ENCODE measurements around the gene PTP4A2.
"Not testable (repeated sequence)": the region's sequence is repeated elsewhere in the genome, so short reads cannot be mapped to it uniquely, and the experiment has no call there.

Gene PTP4A2

DNA sequence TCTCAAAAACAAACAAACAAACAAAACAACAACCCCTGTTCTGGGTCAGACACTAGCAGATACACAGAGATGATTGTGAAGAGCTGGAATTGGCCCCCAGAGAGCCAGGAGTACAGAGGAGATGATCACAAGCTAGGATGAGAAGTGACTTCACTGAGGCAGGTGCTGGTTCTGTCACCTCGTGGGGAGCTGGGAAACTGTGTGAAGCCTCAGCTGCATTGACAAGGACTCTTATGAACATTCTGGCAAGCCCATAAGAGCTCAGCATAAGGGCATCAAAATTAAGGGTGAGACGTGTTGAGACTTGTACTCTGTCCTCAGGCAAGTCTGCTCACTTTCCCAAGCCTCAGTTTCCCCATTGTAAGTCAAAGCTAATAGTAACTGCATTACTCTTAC is 14.7 kb upstream of the PTP4A2 start:
- DNase-seq (ENCODE audit: extremely low spot score, insufficient read length, low read depth) (no peak), FAIRE-seq (no peak)

DNA sequence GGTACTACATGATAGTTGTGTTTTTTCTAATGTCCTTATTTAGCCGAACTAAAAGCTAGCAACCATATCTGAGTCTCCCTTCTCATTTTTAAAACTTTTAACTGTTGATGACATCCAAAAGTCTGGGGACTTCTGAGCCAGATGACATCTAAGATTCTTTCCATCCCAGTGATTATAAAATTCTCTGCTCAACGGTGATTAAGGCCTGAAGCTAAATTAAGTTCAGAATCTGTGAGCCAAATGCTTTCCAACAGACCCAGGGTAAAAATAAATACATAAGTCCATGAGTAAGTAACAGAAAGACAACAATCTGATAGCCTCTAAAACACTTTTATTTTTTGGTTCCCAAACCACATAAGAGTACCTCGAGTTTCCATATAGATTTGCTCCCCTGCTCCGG is 13.1 kb upstream of the PTP4A2 start:
- no peak for FAIRE-seq
- DNase-seq (ENCODE audit: extremely low spot score, insufficient read length, low read depth): no peak

DNA sequence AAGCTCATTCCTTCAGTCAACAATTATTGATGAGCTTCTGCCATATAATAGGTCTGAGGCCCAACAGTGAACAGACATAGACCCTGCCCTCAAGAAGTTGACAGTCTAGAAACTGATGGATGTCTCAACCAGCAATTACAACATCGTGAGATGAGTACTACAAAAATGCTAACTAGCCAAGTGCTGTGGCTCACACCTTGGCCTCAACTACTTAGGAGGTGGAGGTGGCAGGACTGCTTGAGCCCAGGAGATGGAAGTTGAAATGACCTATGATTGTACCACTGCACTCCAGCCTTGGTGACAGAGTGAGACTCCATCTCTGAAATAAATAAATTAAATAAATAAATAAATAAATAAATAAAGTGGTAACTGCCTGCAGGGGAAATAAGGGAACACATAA is 11.7 kb upstream of the PTP4A2 start:
- FAIRE-seq (no peak), DNase-seq (ENCODE audit: extremely low spot score, insufficient read length, low read depth) (no peak)

DNA sequence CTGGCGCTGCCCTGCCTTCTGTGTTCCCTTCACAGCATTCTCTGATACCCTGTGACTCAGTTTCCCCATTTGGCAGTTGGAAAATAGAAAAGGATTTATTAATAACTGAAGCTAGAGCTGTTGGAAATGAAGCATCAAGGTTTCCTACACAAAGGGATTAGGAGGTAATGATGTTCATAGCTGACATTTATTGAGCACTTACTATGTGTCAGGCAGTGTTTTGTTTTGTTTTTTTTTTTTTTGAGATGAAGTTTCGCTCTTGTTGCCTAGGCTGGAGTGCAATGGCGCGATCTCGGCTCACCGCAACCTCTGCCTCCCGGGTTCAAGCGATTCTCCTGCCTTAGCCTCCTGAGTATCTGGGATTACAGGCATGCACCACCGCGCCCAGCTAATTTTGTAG is 7.5 kb upstream of the PTP4A2 start:
- FAIRE-seq; DNase-seq (ENCODE audit: extremely low spot score, insufficient read length, low read depth): not testable (repeated sequence)

DNA sequence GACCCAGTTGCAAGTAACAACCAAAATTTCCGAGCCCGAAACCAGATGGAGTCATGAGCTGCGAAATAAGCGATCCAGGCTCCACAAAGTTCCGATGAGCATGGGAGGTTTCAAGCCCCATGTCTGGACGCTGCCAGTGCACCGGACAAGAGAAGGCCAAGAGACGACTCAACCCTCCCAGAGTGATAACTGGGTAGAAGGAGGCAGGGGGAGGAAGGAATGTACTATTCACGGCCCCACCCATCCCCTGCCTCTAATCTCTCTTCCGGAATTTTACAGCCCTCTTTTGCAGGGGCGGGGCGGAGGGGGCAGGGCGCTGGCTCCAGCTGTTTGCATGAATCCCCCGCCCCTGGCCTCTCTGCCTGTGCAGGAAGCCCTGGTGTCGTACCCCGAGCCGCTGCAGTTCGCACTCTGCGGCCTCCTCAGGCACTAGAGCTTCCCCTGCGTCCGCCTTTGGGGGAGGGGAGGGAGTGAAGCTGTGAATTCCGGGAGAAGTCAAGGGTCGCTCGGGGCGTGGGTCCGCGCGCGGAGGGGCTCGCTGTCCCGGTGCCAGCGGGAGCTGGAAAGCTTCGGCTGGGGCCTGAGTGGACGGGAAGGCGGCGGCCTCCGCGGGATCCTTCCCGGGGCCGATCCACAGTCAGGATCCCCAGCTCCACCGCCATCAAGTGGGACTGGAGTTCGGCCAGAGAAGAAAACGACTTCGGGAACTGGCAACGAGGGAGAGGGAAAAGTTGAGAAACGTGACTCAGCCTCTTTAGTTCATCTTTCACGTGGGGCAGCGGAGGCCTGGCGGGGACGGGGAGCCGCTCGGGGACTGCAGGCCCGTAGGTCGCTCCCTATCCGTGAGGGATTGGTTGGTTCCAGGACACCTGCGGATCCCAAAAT is 6.3 kb upstream of the PTP4A2 start:
- FAIRE-seq: peak; percentile 82
- no peak for DNase-seq (ENCODE audit: extremely low spot score, insufficient read length, low read depth)

DNA sequence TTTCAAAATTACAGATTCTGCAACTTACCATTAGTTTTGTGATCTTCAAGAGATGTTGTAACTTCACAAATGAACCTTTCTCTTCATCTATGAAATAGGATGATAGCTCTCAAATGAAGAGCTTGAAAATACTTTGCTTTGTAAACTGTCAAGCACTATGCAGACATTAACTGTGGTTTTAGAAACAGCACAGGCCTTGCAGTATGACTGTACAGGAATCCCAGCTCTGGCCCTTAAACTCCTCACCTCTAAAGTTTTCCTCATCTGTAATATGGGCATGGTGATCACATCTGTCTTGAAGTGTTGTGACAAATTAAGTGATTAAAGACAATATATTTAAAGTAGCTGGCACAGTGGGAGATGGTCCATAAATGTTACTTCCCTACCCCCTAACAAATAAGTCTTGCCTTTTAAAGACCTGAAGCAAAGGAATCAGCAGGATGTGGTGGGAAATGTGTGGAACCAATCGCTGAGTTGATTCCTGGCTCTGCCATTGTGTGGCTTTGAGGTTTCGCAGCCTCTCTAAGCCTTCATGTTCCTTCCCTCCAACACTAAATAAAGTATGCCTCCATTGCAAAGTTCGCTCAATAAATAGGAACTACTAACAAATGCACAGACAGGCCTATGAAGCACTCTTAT is 5.5 kb upstream of the PTP4A2 start:
- peak; percentile 66 for FAIRE-seq

DNA sequence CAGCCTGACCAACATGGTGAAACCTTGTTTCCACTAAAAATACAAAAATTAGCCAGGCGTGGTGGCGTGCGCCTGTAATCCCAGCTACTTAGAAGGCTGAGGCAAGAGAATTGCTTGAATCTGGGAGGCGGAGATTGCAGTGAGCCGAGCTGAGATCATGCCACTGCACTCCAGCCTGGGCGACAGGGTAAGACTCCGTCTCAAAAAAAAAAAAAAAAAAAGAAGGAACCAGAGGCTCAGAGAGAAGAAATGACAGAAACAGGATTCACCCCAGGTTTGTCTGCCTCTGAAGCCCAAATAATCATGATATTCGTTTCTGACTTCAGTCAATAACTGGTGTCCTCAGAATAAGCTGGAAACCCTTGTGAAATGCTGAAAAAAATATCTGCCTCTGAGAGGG is 3.9 kb upstream of the PTP4A2 start:
- not testable (repeated sequence) for FAIRE-seq; DNase-seq (ENCODE audit: extremely low spot score, insufficient read length, low read depth)

More for the DNA sequence above, 5.5 kb upstream of the PTP4A2 start:
- DNase-seq (ENCODE audit: extremely low spot score, insufficient read length, low read depth): no peak

DNA sequence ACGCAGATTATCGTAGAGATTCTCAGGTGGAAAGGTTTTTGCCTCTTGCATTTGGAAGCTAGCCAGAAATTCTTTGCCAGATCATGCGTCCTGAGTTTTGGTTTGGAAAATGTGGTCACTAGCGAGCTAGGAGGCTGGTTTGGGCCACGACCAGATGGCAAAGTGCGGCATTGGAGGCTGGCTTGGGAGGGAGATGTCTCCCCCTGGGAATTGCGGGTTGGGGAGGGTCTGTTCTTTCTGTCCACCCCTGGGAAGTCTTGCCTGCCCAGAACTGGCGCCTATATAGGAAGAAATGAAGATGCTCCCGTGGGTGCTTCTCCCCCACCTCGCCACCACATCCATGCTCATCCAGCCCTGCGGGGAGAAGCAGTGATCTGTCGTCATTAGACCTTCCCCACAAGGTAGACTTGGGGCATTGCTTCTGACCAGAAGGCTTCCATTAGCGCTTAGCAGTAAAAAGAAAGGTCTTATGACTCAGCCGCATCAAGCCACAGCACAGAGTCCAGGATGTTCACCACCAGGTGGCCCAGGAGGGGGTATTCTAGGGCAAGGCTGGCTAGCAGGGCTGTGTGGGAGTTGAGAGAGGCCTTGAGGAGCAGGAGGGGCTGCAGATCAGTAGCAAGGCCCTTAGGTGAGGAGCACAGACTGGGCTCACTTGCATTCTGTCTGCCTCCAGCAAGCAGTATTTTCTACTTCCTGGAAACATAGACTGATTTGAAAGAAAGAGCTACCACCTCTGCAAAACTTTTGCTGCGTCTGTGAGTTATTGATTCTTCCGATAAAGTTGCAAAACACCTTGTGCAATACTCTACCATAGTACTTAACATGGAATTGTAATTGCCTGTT is 1.5 kb upstream of the PTP4A2 start:
- FAIRE-seq (peak; percentile 89), DNase-seq (ENCODE audit: extremely low spot score, insufficient read length, low read depth) (no peak)

DNA sequence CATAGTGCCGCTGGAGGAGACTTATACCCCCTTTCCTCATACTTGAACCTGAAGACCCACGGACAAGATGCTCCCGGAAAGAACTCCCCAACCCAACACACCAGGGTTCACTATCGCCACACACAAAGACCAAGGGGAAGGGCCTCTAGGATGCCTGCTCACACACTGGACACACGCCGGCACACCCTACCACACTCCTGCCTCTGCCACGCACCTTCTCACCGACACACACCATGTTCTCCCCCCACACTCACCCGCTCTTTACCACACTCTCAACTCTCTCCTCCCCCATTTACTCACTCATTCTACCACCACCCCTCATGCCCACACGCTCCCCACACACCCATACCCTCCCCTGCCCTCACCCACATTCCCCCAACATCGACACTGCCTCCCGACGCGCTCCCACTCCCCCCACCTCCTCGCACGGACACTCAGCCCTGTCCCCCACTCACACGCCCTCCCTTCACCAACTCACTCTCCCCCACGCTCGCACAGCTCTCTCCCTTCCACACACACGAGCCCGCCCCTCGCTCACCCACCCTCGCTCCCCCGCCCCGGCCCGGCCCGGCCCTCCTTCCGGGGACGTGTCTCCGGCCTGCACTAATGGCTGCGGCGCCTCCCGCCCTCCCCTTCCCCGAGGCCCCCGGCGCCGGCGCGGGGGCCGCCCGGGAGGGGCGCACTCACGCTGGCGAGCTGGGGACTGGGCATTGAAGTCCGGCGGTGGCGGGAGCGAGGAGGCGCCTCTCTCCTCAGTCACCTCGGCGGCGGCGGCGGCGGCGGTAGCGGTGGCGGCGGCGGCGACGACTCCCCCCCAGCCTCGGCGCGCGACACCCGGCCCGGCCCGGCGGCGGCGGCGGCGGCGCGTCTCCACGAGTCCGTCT is 626 bp downstream of the PTP4A2 start:
- FAIRE-seq (peak; percentile 33), DNase-seq (ENCODE audit: extremely low spot score, insufficient read length, low read depth) (no peak)

DNA sequence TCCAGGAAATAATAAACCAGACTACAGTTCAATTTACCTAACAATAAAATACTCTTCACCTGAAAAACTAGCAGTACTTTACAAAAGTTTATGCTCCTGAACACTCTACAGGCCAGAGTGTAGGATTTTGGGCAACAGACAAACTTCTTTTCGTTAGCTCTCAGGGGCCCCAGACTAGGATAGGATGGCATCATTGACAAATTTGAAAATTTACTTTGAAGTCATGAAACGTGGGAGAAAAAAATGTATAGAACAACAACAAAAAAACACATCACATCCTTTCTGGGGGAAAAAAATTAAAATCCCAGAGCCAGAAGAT is 1.2 kb downstream of the PTP4A2 start:
- no peak for FAIRE-seq

DNA sequence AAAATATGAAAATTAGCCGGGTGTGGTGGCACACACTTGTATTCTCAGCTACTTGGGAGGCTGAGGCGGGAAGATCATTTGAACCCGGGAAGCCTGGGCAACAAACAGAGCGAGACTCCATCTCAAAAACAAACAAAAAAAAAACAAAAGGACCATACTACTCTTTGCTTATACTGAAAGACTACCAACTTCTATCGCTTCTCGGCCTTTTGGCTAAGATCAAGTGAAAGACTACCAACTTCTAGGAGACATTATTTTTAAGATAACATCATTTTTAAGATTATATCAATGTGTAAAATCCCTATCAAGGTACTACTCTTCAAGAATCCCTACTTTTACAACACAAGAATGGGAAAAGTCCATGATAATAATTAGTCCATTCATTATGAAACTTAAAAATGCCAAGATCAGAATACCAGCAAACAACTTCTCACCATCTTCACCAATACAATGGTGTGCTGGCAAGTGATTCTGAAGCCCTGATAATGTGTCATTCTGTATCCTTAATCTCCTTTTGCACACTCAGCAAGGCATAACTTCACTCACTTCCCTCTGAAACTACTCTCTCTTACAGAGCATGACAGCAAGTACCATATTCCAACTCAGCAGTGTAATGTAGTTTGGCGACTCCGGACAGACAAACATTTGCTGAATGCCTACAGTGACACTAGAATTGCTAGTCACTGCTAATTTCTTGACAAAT is 1.7 kb downstream of the PTP4A2 start:
- DNase-seq (ENCODE audit: extremely low spot score, insufficient read length, low read depth): no peak
- FAIRE-seq: peak; percentile 79

More for the DNA sequence above, 1.2 kb downstream of the PTP4A2 start:
- DNase-seq (ENCODE audit: extremely low spot score, insufficient read length, low read depth): no peak

DNA sequence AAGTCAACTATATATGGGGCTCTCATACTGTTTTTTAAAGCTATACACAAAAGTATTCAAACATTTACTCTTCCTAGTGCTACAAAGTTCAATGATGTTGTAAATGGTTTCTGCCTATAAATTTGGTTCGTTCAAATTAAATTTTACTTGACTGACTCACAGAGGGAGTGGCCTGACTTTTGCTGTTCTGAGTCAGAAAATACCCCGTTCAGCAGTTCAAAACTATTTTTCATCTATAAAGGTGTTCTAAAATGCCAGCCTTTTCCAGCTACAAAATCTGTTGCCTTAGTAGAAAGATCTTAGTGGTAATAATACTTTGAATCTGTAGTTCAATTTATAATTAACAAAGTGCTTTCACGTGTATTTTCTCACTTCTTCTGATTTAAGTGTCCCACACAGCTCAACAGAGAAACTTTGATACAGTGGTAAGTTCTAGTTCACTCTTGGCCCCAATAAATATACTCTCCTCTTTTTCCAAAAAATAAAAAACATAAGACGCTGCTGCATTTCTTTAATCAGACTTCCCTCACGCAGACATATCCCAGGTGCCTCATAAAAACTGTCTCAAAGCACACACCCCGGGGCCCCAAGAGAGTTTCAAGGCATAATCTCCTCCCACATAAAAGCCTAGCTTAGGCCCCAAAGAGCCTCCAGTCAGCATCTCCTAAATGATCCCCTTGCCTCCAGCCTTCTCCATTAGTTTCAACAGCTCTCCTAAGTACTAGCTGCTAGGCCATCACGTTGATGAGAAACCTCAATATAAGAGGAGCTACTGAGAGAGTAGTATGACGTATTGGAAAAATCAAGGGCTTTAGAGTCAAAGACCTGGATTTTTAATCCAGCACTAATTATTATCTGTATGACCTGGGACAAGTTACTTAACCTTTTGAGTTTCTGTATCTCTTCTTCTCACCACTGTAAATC is 3.2 kb downstream of the PTP4A2 start:
- DNase-seq (ENCODE audit: extremely low spot score, insufficient read length, low read depth) (no peak), FAIRE-seq (no peak)

DNA sequence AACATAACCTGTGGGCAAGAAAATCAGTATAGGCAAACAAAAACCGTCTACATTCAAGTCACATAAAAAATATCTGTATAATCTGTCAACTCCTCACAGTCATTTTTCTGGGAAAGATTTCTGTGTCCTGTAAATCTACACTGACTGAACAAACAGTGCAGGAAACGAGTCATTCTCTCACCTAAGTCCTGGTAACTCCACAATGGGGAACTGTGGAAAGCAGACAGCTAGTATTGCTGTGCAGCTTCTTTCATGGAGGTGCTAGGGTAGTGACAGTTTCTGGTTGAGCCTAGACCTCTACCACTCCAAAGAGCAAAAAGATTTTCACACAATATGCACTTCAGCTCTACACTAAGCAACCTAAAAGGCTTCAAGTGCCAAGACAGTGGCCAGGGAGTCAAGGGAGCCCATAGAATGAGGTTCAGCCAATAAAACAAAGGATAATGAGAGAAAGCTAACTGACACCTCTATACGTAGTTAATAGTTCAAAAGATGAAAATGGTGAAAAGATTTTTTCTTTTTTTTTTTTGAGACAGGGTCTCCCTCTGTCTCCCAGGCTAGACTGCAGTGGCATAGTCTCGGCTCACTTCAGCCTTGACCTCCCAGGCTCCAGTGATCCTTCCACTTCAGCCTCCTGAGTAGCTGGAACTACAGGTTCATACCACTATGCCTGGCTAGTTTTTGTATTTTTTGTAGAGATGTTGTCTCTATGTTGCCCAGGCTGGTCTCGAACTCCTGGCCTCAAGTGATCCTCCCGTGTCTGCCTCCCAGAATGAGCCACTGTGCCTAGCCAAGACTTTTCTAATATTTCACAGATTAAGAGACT is 5.5 kb downstream of the PTP4A2 start:
- no peak for DNase-seq (ENCODE audit: extremely low spot score, insufficient read length, low read depth)
- FAIRE-seq: peak; percentile 87

DNA sequence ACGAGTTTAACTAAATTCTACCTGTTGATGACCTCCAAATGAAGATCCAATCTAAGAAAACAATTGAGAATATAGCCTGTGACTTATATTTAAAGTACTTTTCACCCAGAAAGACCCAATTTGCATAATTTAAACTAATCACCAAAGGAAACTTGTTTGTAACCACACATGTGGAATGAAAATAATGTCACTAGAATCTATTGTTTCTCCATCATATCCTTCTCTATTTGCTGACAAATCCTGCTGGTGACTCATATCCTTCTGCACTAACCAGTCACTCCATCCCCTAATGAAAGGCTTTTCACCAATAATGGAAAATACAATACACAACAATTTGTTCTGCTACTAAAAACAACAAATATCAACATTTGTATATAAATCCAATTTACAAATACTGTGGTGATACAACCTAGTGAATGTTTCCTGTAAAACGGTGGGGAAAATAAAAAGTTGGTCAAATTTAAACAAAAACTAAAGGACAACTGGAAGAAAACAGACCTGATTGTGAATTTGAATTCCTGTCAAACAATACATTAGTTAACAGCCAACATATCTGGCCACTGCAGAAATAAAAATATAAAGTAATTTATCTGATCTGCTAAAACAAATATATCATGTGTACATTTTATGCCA is 6.5 kb downstream of the PTP4A2 start:
- FAIRE-seq: peak; percentile 59
- no peak for DNase-seq (ENCODE audit: extremely low spot score, insufficient read length, low read depth)

DNA sequence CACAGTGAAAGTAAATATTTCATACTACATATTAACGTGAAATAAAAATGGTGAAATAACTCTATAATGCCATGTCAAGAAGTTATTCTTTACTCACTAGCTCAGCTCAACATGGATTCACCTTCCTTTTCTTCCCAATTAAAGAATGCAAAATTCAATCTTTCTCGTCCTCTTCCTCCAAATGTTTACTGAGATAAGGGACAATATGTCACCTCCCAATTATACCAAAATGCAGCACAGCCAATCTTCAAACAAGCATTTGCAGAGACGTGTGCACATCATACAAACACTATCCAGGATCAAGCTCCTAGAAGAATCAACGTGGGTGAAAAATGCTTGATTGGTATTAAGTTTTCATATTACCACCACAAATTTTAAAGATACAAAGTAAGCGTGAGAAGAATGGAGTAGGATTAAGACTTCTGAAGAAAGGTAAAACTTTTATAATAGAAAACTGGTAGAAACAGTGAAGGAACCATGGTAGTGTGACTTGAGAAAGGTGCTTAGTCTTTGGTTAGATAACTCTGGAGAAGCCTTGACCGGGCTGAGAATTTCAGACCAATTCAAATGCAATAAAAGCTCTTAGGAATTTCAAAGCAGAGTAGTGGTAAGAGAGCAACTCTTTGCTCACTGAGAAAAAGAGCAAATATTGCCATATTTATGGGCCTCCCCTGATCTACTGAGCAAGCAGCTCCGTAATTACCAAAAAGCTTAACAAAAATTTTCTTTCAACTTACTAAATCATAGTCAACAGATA is 7.2 kb downstream of the PTP4A2 start:
- DNase-seq (ENCODE audit: extremely low spot score, insufficient read length, low read depth) (no peak), FAIRE-seq (no peak)

DNA sequence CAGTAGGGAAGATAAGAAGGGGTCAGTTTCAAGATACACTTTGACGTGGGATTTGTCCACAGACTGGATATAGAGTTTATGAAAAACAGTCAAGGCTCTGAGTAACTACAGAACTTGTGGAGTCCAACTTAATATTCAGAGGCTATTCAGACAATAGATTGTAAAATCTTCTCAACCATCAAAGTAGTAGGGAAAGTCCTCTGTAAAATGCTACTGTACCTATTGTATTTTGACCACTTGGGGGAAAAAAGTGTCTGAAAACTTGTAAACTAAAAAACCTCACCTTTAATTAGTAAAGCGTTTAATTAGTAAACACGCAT is 10.5 kb downstream of the PTP4A2 start:
- DNase-seq (ENCODE audit: extremely low spot score, insufficient read length, low read depth): no peak

More for the DNA sequence above, 10.5 kb downstream of the PTP4A2 start:
- FAIRE-seq: peak; percentile 9
